ENCODE data around the gene NINJ1.
A peak's percentile ranks its signal among the peaks of the same experiment; 100 is the strongest.

Gene NINJ1

DNA sequence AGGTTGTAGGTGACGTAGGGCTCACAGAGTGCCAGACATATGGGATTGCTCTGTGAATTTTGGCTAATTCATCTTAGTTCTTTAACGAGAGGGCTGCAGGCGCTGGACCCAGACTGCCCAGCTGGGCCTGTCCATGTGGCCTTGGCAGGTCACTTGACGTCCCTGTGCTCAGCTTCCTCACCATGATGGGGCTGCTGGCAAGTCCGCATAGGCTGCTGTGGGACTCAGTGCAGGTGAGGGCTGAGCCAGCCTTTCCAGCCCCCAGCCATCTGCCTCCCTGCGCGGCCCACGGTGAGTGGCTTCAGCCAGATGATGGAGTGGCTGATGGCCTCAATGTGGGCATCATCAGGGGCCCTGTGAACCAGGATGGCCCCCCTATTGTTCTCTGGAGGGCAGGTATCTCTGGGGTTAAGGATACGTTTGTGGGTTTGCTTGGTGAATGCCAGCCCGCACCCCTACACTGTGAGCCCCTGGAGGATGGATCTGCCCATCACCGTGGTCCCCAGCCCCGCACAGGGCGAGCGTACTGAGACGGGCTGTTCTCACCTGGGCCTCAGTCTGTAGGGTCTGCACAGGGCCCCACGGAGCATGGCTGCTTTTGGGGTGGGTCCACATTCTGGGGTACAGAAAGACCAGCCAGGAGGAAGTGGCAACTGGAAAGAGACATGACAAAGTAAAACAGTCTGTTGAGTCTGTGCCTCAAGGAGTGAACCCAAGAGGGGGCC is 34.3 kb downstream of the NINJ1 start:
- no peak for DNase-seq

DNA sequence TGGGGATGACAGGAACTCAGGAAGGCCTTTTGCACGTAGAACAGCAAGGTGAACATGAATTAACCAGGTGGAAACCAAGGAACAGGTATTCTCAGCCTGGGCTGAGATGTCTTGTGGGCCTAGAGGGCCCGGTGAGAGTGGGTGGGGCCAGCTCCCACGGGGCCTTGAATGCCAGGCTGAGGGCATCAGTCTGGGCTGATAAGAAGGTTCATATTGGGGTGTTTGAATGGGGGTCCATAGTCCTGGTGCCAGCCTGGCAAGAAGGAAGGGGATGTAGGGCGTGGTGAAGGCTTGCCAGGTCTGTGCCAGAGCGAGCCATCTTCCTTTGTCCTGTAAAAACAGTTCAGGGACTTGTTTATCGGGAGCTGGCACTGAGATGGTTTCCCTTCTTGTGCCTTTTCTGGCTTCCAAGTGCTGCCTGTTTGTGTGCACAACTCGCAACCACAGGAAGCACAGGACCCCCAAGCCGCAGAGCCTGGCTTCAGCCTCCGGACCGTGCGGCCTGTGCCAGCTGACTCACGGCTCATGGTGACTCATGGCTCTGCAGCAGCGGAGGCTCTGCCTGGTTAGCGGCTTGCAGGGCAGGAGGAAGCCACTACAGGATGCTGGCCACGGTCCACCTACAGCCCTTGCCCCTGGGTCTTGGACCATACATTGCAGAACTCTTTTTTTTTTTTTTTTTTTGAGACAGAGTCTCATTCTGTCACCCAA is 35.7 kb downstream of the NINJ1 start:
- no peak for DNase-seq

DNA sequence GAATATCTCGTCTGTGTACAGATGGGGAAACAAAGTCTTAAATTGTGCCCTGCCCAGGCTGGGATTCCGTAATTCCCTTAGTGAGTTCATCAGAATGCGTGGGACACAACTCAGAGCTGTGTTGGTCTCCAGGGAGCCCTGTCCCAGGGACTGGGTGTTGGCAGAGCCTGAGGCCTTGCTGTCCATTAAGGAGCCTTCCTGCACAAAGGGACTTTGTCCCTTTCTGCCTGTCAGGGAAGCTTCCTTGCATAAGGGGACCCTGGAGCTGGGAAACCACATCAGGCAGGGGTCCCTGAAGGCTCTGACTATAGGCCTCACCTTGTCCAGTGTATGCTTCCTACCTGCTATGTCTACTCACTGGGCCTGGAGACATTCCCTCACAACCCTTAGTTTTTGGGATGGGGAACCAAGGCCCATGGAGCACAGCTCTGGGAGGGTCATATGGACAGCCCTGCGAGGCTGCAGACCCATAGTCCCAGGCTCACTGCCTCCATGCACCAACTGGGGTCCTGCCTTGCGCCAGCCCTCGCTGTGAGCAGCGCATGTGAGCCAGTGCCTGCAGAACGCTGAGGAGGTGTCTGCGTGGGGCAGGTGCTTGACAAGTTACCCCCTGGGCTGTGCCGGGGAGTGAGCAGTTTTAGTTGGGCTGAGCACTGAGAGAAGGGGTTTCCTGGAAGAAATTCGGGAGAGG is 36.4 kb downstream of the NINJ1 start:
- no peak for DNase-seq

DNA sequence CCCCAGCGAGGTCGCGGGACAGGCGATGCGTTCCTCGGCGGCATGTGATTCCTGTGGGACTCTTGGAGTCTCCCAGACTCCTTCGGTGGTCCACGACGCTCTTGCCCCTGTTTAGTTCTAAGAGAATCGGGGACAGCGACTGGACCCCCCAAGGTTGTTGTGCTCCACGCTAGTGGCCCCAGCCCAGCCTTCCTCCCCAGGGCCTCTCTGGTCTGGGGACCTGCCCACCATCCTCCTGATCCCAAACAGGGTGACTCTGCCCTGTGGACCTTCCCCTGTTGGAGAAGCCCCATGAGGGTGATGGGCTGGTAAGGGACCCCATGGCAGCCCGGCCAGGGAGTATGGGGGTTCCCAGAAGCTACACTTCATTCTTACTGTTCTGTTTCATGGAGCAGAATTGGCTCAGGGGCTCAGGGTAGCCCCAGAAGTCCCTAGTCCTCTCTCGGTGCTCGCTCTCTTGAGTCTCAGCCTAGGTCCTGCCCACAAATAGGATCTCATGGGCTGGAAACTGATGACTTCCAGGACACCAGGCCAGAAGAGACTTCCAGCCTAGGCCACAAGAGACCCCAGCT is 37.2 kb downstream of the NINJ1 start:
- no peak for DNase-seq

DNA sequence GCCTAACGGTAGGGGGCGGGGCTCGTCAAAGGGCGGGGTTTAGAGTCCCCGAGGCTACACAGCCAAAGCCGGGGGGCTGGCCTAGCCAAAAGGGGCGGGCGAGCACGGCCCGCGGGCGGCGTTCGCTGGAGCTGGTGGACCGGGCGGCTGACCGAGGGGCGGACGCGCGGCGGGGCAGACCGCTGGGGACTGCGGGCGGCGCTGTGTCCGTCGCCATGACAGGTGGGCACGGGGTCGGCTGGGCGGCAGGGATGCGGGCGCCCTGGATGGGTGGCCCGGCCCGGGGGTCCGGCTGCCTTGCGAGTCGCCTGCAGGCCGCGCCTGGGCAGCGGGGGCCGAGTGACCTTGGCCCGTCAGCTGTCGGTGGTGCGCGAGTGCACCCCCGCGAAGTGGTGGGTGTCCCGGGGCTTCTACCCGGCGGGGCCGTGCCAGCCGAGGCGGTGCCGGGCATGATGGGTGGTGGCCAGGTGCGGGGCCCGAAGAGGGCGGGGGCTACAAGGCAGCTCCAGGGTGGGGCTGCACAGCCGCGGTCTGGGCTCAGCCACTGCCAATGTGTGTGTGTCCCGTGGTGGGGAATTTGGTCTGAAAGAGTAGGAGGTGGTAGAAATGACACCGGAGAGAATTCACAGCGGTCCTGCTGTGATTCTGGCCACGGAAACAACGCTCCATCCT is 37.8 kb downstream of the NINJ1 start, which contains the start of gene CARD19:
Gene CARD19 (plus strand): TSS at position 87 of the 672 bp plus-strand sequence. CDS start 129 bp downstream, at position 216.
- no peak for DNase-seq

DNA sequence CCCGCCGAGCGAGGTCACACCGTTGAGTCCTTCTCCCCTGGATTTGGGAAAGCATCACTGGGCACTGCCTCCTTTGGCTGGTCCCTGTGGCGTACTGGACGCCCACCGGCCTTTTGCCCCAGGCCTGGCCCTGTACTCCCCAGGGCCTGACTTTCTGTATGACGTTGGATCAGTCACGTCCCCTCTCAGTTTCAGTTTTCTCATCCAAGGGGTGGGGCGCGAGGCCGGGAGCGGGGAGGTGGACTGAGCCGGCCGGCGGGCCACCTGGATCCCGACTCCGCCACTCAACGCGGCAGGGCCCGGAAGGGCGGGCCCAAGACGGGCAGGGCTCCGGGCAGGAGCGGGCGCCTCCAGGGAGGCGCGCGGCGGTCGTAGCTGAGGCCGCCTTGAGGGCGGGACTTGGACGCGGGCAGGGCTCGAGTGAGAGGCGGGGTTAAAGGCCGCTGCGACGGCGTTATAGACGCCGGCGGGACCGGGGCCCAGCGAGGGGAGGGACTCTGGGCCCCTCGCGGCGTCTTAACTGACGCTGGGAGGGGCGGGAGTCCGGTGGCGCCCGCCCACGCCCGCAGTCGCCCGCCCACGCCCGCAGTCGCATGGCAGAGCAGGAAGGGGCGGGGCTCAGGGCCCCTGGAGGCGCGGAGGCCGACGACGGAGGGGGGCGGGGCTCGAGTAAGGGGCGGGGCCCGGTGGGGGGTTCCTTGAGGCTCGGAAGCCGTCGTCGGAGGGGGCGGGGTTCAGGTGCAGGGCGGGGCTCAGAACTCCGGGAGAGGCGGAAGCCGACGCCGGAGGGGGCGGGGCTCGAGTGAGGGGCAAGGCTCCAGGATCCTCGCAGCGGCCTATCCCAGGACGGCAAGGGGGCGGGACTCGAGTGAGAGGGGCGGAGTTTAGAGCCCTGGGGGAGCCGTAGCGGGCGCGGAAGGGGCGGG is 38.6 kb downstream of the NINJ1 start:
- DNase-seq, result peak; percentile 91

DNA sequence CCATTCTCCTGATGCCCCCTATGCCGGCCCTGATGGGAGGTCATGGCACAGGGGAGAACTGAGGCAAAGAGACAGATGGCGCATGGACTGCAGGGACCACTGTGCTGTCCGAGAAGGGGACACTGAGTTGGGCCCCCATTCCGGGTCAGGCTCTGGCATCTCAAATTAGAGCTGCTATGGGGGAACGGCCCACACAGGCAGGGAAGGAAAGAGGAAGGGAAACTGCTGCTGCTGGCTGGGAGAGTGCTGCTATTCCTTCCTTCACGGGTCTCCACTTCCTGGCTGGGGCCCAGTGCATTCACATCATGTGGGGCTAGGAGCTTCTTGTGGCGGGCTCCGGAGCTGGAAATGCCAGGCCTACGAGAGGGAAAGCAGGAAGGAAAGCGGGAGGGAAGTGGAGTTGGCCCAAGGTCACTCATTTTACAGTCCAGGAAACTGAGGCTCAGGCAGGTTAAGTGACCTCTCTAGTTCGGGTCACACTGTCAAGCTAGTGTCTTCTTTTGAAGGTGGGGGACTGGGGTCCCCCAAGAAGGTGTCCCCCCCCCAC is 39.3 kb downstream of the NINJ1 start:
- DNase-seq, result no peak

DNA sequence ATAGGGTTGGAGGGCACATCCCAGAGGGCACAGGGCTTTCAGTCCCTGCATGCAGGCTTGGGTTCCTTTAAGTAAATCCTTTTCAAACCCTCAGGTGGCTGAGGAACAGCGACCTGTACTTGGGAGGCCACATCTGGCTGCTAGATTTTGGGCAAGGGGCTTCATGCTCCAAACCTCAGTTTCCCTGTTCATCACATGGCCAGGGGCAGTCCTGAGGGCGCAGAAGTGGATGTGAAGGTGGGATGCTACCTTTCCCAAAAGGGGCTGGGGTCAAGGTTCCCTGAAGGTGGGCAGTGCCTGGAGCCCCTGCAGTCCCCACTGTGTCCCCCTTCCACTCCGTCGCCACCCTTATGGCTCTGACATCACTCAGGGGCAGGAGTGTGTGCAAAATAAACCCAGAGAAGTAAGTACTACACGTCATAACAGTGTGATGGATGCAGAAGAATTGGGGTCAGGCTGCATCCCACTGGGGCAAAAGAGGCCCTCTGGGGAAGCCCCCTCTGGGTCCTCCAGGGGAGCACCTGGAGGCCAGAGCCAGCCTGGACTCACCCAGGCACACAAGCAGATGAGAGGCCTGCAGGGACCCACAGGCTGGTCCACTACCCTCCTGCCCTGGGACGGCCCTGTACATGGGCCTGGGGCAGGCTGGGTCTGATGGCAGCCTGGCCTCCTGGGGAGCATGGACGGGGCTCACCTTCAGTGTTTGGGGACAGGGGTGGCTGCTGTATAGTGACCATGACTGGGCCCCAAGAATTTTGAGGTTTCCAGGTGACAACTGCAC is 40.0 kb downstream of the NINJ1 start:
- DNase-seq, result no peak

DNA sequence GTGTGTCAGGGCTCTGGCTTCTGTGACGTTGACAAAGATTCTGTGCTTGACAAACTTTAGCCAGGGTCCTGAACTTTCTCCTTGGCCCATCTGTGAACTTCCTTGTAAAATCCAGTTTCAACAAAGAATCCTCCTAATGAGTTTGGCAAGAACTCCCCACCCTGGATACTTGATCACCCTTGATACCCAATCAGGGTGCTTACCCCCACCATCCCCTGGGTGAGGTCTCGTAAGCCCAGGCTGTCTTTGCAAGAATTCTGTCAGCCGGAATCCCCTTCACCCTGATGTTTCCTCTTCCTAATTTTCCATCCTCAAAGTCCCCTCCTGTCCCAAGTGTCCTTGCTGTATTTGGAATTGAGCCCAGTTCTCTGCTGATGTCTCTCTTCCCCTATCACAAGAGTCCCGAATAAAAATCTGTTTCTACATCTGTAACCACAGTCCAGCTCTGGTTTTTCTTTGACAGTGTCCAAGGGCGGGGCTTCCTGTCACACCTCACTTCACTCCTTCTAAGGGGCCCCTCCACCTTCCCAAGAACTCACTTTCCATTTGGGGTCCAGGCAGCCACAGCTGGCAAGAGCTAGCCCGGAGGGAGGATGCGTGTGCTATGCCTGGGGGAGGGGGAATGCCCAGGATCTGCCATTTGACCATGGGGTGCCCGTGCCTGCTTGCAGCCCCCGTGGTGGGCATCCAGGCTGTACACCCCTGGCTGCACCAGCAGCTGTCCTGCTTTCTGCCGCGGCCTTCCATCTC is 40.7 kb downstream of the NINJ1 start:
- no peak for DNase-seq

DNA sequence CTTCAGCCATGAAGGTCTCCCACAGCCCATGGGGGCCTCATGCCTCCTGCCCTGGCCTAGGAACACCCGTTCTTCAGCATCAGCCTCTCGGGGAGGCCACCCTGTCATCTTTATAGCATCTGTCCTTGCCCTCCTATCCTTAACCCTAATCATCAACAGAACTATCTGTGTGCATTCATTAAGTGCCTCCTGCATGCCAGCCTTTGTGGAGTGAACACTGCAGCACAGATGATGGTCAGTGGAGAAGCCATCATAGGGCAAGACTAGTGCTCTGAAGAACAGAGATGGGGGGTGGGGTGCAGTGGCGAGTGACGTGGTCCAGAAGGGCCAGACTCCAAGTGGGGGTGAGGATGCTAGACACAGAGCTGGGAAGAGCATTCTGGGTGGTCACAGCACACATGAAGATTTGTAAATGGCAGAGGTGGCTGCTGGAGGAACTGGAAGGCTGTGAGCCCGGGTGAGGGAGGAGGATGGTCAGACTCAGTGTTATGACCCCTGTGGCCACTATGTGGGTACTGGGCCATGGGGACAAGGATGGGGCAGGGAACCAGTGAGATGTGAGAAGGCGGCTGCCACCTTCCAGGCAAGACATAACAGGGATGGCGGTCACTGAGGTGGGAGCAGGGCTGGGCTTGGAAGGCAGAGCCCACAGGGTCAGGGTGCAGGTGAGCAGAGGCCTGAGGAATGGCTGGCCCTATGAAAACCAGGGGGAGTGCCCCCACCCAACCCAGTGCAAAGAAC is 41.6 kb downstream of the NINJ1 start:
- DNase-seq, result no peak

DNA sequence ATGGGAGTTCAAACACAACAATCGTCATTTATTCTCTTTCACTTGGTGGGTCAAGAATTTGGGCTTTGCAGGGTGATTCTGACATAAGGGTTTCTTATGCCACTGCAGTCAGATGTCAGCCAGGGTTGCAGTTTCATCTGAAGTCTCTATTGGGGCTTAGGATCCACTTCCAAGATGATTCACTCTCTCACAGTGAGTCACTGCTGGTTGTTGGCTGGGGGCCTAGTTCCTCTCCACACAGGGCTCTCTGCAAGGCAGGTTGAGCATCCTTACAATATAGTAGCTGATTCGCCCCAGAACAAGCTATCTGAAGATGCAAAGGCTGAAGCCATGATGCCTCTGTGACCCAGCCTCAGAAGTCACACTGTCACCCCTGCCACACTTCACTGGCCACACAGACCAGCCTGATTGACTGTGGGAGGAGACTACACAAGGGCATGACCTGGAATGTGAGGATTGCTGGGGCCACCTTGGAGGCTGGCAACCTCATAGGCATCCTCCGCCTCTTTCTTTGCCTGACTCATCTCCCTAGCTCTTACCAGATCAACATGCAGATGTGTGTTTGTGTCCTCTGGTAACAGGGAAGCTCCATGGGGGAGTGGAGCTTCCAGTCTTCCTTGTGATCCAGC is 42.5 kb downstream of the NINJ1 start:
- no peak for DNase-seq

DNA sequence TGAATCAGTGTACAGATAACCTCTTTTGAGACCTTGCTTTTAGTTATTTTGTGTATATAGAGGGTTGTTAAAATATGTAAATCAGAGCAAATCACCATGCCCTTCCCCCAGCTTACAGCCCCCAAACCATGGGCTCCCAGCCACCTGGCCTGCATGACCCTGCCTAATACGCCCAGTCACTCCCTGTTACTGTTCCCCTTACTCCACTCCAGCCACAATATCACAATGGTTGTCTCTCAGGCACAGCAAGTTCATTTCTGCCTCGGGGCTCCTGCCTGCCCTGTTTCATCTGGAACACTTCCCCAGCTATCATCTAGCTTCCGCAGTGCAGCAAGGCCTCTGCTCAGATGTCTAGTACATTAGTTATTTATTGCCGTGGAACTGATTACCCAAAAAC is 43.0 kb downstream of the NINJ1 start:
- DNase-seq, result no peak

DNA sequence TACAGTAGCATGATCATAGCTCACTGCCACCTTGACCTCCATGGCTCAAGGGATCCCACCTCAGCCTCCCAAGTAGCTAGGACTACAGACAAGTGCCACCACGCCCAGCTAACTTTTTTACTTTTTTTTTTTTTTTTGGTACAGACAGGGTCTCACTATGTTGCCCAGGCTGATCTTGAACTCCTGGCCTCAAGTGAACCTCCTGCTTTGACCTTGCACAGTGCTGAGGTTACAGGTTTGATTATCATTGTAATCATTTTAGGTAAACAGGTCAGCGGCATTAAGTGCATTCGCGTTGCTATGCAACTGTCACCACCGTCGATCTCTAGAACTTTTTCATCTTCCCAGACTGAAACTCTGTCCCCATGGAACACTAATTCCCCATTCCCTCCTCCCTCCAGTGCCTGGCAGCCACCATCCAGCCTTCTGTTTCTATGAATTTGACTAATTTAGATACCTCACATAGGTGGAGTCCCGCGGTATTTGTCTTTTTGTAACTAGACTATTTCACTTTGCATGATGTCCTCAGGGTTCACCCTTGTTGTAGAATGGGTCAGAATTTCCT is 43.9 kb downstream of the NINJ1 start:
- DNase-seq, result no peak

DNA sequence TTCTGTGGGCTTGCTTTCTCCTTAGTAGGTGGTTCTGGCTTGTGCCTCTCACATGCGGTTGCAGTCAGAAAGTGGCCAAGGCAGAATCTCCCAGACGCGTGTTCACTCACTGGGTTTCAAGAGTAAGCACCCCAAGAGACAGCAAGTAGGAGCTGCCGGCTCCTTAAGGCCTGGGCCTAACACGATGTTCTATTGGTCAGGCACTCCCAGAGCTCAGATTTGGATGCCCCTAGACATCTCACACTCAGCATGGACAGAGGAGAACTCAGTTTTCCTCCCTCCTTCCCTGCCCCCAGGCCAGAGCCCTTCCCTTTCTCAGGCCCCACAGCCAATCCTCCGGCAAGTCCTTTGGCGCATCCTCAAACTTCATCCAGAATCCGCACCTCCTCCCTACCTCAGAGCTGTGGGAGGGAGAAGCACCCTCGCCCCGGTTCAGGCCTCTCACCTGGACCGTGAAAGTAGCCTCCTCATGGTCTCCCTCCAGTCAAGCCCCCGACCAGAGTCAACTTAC is 44.5 kb downstream of the NINJ1 start:
- DNase-seq, result no peak

DNA sequence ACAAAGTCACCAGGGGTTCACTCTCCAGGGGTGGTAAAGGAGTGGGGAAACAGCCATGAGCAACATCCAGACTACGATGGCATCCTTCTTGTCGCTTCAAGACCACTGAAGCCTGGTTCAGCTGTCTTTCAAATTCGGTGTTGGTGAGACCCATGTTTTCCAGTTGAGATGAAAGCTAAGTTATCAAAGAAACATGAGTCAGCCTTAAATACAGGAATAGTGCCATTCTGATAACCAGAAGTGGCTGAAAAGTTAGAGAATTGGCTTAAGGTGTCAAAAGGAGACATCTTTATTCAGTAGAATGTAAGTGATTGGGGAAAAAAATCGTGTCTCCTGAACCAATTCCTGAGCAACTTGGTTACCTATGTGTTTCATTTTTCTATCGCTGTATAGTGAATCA is 45.0 kb downstream of the NINJ1 start:
- no peak for DNase-seq

DNA sequence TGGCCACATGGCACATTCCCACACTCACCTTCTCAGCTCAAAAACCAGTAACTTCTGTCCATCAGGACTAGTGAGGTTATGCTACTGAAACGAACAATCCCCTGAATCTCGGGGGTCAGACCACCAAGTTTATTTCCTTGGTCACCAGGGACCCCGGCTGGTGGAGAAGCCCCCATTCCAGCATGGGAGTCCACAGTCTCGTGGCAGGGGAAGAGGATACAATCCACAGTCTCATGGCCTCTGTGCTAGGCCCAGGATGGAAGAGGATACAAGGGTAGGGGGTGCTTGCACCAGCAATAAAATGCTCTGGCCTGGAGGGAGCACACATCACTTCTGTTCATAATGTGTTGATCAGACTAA is 45.4 kb downstream of the NINJ1 start:
- no peak for DNase-seq

DNA sequence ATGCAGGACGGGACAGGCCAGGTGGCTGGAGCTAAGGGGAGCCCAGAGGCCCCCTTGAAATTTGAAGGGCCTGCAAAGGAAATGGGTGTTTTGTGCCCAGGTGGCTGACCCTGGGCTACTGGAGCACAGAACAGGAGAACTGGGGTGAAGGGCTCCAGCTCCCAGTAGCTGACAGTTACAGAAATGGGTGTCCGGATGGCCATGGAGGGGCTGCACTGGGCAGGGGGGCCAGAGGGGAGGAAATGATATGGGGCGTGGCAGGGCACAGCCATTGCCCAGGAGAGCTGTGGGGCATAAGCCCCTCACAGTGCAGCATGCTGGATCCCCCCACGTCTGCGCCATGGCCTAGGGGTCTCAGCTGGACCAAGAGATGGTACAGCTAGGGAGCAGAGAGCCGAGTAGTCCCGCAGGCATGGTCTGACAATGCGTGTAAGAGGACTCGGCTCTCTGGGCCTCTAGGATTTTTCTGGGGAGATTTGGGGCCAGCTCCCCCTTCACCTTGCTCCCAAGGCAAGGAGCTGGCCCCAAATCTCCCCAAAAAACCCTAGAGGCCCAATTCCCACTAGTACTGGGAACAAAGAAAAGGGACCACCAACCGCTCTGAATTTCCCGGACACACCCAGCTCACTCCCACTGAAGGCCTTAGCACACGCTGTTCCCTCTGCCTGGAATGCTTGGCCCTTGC is 45.9 kb downstream of the NINJ1 start:
- DNase-seq, result no peak

All from NCI-H2227 treated with DMSO at 0.1 percent for 48 hours (cell line).